D721Med (cell line): ENCODE measurements around the gene SIT1.

Experiments
- DNase-seq: peaks from one replicate; pipeline ENCODE4 v3.0.0; 2011; ENCODE audit warnings: low spot score; ENCODE audit not compliant: insufficient read length
- FAIRE-seq: peaks from 2 replicates; lab custom pipeline; 2011; peaks lifted over from hg19 to GRCh38; lab: Jason Lieb, UNC
- TF ChIP-seq, protein P1 (sequence below): IDR thresholded peaks from 2 replicates; pipeline ENCODE4 v1.5.1; 2012; ENCODE audit warnings: mild to moderate bottlenecking, control low read depth; ENCODE audit not compliant: insufficient read depth; ENCODE audit errors: missing control alignments

SIT1 gene, protein sequence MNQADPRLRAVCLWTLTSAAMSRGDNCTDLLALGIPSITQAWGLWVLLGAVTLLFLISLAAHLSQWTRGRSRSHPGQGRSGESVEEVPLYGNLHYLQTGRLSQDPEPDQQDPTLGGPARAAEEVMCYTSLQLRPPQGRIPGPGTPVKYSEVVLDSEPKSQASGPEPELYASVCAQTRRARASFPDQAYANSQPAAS

DNA sequence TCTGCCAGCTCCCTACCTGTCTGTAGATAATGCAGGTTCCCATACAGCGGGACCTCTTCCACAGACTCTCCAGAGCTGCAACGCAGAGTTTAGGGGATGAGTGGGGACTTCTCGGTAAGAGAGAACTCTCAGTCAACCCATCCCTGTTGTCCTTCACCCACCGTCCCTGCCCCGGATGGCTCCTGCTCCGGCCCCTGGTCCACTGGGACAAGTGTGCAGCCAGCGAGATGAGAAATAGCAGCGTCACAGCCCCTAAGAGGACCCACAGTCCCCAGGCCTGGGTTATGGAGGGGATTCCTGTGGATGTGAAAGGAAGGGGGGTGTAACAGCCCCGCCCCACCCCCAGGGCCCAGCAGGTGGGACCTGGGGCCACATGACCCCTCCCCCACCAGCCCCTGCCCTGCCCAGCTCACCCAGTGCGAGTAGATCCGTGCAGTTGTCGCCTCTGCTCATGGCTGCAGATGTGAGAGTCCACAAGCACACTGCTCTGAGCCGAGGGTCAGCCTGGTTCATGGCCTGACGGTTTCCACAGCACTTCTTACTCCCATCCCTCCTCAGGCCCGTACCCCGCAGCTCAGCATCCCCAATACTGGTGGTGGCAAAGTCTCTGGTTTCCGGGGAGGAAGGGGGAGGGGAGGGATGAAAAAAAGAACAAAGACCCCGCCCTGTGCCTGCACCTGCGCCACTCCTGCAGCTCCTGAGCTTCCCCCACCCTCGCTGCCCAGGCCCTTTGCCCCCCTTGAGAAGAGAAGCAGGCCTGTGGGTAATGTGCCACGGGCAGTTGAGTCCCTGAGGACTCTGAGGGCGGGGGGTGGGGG lies at the start of gene SIT1:
SIT1 (minus strand) TSS at position 591 of the 818 bp plus-strand sequence; CDS start at position 513, 78 bp downstream.
- TF ChIP-seq, protein P1, sequence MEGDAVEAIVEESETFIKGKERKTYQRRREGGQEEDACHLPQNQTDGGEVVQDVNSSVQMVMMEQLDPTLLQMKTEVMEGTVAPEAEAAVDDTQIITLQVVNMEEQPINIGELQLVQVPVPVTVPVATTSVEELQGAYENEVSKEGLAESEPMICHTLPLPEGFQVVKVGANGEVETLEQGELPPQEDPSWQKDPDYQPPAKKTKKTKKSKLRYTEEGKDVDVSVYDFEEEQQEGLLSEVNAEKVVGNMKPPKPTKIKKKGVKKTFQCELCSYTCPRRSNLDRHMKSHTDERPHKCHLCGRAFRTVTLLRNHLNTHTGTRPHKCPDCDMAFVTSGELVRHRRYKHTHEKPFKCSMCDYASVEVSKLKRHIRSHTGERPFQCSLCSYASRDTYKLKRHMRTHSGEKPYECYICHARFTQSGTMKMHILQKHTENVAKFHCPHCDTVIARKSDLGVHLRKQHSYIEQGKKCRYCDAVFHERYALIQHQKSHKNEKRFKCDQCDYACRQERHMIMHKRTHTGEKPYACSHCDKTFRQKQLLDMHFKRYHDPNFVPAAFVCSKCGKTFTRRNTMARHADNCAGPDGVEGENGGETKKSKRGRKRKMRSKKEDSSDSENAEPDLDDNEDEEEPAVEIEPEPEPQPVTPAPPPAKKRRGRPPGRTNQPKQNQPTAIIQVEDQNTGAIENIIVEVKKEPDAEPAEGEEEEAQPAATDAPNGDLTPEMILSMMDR = no peak
- no peak for FAIRE-seq
- DNase-seq = peak; percentile 12

DNA sequence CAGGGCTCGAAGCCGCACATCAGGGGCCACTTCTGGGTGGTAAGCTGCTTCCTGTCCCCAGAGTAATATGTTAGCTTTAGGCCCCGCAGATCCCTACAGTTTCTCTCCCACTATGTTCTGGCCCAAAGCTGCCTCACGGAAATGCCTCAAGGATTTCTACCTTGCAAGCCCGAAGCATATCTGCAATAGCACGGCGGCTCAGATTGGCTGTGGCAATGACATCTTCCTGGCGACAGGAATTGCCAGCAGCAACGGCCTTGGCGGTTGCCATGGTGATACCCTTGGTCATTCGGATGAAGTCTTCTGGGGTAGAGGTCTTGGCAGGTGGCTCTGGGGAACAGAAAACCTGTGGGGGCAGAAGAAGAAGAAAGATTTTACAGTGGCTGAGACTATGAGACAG lies 49.3 kb upstream of the SIT1 start:
- FAIRE-seq = no peak
- DNase-seq = no peak
- TF ChIP-seq, protein P1 = no peak

DNA sequence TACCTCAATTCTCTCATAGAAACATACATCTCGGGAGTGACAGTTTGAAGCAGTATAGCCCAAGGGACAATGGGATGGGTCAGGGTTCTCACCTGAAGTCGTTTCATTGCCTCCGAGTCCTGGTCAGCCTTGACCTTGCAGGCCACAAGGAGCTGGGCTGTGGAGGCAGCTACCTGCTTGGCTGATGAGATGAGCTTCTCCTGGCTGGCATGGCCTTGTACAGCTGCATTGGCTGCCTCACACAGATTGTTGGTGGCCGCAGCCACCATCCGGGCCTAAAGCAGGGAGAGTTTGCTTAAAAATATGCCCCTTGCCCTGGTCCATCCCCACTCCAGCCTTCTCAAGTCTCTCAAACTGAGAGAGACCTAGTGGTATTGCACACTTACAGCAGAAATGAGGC lies 47.5 kb upstream of the SIT1 start:
- DNase-seq = no peak
- TF ChIP-seq, protein P1 = no peak
- no peak for FAIRE-seq

DNA sequence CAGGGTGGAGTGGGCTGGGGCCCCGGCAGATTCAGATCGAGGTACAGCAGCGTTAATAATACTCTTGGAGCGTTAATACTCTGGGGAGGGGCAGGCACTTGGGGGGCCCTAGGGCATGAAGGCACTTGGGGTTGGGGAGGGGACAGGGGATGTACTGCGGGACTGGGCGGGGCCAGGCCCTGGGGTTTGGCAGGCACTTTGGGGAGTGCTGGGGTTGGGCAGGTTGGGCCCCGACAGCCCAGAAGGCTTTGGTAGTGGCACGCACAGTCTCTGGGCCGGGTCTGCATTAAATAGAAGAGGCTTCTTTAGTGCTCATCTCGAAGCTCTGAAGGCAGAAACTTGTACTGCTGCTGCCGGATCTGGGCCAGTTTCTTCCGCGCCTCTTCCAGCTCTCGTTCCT lies 46.8 kb upstream of the SIT1 start:
- FAIRE-seq = no peak
- no peak for DNase-seq
- TF ChIP-seq, protein P1 = no peak

DNA sequence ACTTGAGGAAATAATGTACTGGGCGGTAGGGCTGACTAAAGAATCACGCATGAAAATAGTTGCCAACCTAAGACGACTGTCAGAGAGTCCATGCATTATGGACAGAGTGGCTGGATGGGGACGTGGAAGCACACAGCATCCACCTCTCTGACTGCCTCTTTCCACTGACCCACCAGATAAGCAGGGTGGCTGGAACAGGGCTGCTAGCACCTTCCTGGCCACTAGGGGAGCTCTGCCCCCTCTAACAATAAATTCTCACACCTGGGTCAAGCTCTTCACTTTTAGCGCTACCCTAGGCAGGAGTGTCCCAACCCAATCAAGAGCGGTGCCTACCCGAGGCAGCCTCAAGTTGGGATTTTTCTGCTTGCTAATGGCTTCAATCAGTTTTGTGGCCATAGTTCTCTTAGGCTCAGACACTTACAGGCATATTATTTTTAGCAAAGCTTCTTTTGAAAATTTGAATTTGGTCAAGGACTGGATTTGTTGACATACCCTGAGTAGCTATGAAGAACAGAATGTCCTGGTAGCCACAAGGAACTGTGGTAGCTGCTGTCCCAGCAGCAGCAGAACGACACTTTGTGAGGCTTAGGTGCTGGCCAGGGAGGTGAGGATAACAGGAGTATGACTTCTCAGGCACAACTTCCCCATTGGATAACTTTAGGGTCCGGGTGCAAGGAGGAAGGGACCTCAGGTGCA lies 45.9 kb upstream of the SIT1 start:
- TF ChIP-seq, protein P1 = peak; percentile 78
- FAIRE-seq = no peak
- peak; percentile 60 for DNase-seq

DNA sequence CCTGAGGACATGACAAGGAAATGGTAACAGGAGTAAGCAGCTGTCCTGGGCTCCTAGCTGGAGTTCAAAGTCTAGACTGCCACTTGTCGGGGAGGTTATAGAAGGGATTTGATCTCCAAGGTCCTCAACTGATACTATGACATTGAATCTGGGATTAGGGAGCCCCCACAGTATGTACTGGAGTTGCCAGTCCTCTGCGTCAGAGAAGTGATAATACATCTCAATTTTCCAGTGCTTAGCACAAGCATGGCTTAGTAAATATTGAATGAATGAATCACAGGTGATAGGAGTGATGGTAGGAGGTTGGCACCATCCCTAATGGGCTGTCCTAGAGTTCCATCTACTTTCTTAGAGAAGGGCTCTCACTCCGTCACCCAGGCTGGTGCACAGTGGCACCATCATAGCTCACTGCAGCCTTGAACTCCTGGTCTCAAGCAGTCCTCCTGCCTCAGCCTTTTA lies 45.2 kb upstream of the SIT1 start:
- DNase-seq = no peak
- FAIRE-seq = no peak
- TF ChIP-seq, protein P1 = no peak
